Activated naive CD4-positive, alpha-beta T cell treated with anti-CD3 and anti-CD28 coated beads, Interleukin-2, amount 10 ng/mL, durations not matched to agents 7 days and 5 days (primary cell): Measurements from ENCODE around the gene SYTL1.

Source experiments
- CTCF ChIA-PET: fragments of 350-600 bp; sonication (Branson Sonifier 250); formaldehyde crosslinking; loops from one replicate; lab custom pipeline; 2021; ENCODE audit warnings: antibody characterized with exemption; lab: Charles Lee
- DNase-seq: peaks from one replicate; pipeline ENCODE4 v3.0.0-alpha.2; 2020
- H3K27ac Mint-ChIP-seq: one replicate; pipeline ENCODE4 v1.8.0; 2021; ENCODE audit warnings: mild to moderate bottlenecking, moderate library complexity, mixed read lengths
- H3K27me3 Mint-ChIP-seq: one replicate; pipeline ENCODE4 v1.8.0; 2021; ENCODE audit warnings: mild to moderate bottlenecking, mixed read lengths
- H3K36me3 Mint-ChIP-seq: one replicate; pipeline ENCODE4 v1.8.0; 2021; ENCODE audit warnings: mixed read lengths
- H3K4me1 Mint-ChIP-seq: one replicate; pipeline ENCODE4 v1.8.0; 2021; ENCODE audit warnings: mixed read lengths
- H3K4me3 Mint-ChIP-seq: one replicate; pipeline ENCODE4 v1.8.0; 2021; ENCODE audit warnings: mild to moderate bottlenecking, moderate library complexity, mixed read lengths
- H3K9me3 Mint-ChIP-seq: one replicate; pipeline ENCODE4 v1.8.0; 2021; ENCODE audit warnings: mixed read lengths

Gene SYTL1

DNA sequence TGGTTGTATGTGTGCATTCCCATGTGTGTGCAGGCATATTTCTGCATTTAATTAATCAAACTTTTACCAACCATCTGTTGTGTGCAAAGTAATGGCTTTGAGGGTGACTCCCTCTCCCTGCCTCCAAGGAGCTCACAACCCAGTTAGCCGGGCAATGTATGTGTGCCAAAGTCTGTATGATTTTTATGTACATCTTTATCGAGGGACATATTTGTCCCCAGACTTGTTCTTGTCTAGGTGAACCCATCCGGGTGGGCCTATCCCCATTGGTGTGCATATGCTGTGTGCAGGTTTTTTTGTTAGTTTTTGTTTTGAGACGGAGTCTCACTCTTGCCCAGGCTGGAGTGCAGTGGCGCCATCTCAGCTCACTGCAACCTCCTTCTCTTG is 1.8 kb downstream of the SYTL1 start:
- Mint-ChIP-seq H3K36me3 (peaks cover 43% of the 10 kb centered on the region), H3K4me1 (peaks cover 65% of the 10 kb centered on the region), H3K27ac (peak overlapping the region; percentile 90), H3K4me3 (peak overlapping the region; percentile 90), H3K9me3 (no peaks in the 10 kb centered on the region), H3K27me3 (no peaks in the 10 kb centered on the region)
- CTCF ChIA-PET, result interaction anchor here (1.0 to 2.8 kb wide), 4 partner anchors 11 to 319 kb away, joined by 3 to 26 read pairs (median 4); partner anchors contain the start of gene MAP3K6
- peak; percentile 46 for DNase-seq

- peak overlapping the region; percentile 33 for H3K27ac Mint-ChIP-seq
- DNase-seq, result no peak
- peaks cover 40% of the 10 kb centered on the region for H3K36me3 Mint-ChIP-seq
- H3K27me3 Mint-ChIP-seq, result no peaks in the 10 kb centered on the region
- H3K4me3 Mint-ChIP-seq, result no peak overlapping the region
- H3K9me3 Mint-ChIP-seq, result no peaks in the 10 kb centered on the region
- CTCF ChIA-PET, result interaction anchor here (0.7 to 2.2 kb wide), 7 partner anchors 11 to 42 kb away, joined by 3 to 8 read pairs (median 4); partner anchors contain the start of gene MAP3K6
- H3K4me1 Mint-ChIP-seq, result peaks cover 57% of the 10 kb centered on the region
These were observed 3.5 kb downstream of the SYTL1 start for GRCh38 chr1:27345272-27345671.

DNA sequence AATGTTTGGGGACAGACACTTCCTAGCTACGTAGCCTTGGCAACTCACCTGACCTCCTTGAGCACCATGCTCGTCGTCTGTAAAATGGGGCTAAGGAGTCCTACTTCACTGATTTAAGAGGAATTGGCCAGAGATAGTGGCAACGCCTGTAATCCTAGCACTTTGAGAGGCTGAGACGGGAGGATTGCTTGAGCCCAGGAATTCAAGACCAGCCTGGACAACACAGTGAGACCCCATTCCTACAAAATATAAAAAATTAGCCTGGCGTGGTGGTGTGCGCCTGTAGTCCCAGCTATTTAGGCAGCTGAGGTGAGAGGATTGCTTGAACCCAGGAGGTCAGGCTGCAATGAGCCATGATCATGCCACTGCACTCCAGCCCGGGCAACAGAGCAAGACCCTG is 4.5 kb downstream of the SYTL1 start:
- Mint-ChIP-seq H3K27ac (no peak overlapping the region), H3K27me3 (no peaks in the 10 kb centered on the region), H3K4me1 (peaks cover 48% of the 10 kb centered on the region), H3K9me3 (no peaks in the 10 kb centered on the region), H3K36me3 (peaks cover 43% of the 10 kb centered on the region), H3K4me3 (no peak overlapping the region)
- CTCF ChIA-PET, result interaction anchor here (1.0 to 2.2 kb wide), 3 partner anchors 9 to 41 kb away, joined by 4 to 10 read pairs (median 5); no protein-coding TSS in a partner anchor
- no peak for DNase-seq

GRCh38 chr1:27346991-27347624 is 5.3 kb downstream of the SYTL1 start:
- CTCF ChIA-PET, result interaction anchor here (1.4 kb wide), 1 partner anchor 10 kb away, joined by 10 read pairs; no protein-coding TSS in a partner anchor
- Mint-ChIP-seq H3K27ac (peak overlapping the region; percentile 24), H3K27me3 (no peaks in the 10 kb centered on the region), H3K9me3 (no peaks in the 10 kb centered on the region), H3K4me3 (no peak overlapping the region), H3K36me3 (peaks cover 42% of the 10 kb centered on the region), H3K4me1 (peaks cover 42% of the 10 kb centered on the region)
- no peak for DNase-seq

- H3K36me3 Mint-ChIP-seq, result peaks cover 30% of the 10 kb centered on the region
- peak overlapping the region; percentile 33 for H3K27ac Mint-ChIP-seq
- peak; percentile 59 for DNase-seq
- no peaks in the 10 kb centered on the region for H3K9me3 Mint-ChIP-seq
- H3K27me3 Mint-ChIP-seq, result no peaks in the 10 kb centered on the region
- peaks cover 28% of the 10 kb centered on the region for H3K4me1 Mint-ChIP-seq
- CTCF ChIA-PET, result interaction anchor here (0.9 to 1.7 kb wide), 4 partner anchors 8 to 26 kb away, joined by 3 to 4 read pairs (median 3); partner anchors contain the start of gene MAP3K6
- peak overlapping the region; percentile 31 for H3K4me3 Mint-ChIP-seq
These were observed 7.3 kb downstream of the SYTL1 start for GRCh38 chr1:27348861-27349783.

- CTCF ChIA-PET, result interaction anchor here (0.9 to 1.7 kb wide), 3 partner anchors 16 to 27 kb away, joined by 3 read pairs; partner anchors contain the start of gene MAP3K6
- no peak for DNase-seq
- Mint-ChIP-seq H3K27me3 (no peaks in the 10 kb centered on the region), H3K27ac (no peak overlapping the region), H3K4me1 (peaks cover 22% of the 10 kb centered on the region), H3K36me3 (peaks cover 27% of the 10 kb centered on the region), H3K9me3 (no peaks in the 10 kb centered on the region), H3K4me3 (no peak overlapping the region)
These were observed 8.2 kb downstream of the SYTL1 start for GRCh38 chr1:27349784-27350662.

- no peak overlapping the region for H3K27ac Mint-ChIP-seq
- no peaks in the 10 kb centered on the region for H3K9me3 Mint-ChIP-seq
- no peaks in the 10 kb centered on the region for H3K27me3 Mint-ChIP-seq
- peaks cover 22% of the 10 kb centered on the region for H3K4me1 Mint-ChIP-seq
- no peak overlapping the region for H3K4me3 Mint-ChIP-seq
- CTCF ChIA-PET, result no interaction called here
- peaks cover 22% of the 10 kb centered on the region for H3K36me3 Mint-ChIP-seq
- no peak for DNase-seq
These were observed 9.1 kb downstream of the SYTL1 start for GRCh38 chr1:27350663-27351540.

DNA sequence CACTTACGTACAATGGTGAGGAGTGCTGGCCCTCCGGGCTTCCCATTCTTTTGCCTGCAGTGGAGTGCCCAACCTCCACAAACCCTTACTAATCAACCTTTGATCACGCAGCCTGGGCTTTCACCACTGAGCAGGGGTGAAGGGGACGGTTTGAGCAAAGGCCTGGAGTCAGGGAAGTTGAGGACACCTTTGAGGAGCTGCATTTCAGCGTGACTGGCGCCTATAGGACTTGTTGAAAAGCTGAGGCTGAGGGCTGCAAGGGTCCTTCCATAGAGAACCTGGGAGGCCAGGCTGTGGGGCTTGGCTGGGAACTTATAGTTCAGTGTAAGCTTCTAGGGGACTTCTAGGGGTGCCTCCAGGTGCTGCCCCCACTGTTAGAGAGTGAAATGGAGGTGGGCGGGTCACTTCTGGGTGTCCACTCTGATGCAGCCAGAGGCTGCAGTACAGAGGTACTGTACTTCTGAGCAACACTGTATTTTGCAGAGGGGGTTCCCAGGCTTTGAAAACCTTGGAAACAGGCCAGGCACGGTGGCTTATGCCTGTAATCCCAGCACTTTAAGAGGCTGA is 9.8 kb downstream of the SYTL1 start:
- no peak for DNase-seq
- H3K9me3 Mint-ChIP-seq, result no peaks in the 10 kb centered on the region
- H3K36me3 Mint-ChIP-seq, result peaks cover 17% of the 10 kb centered on the region
- no peak overlapping the region for H3K4me3 Mint-ChIP-seq
- H3K27ac Mint-ChIP-seq, result no peak overlapping the region
- CTCF ChIA-PET, result no interaction called here
- H3K27me3 Mint-ChIP-seq, result no peaks in the 10 kb centered on the region
- peaks cover 24% of the 10 kb centered on the region for H3K4me1 Mint-ChIP-seq

- Mint-ChIP-seq H3K4me1 (peaks cover 31% of the 10 kb centered on the region), H3K9me3 (no peaks in the 10 kb centered on the region), H3K27me3 (peaks cover 10% of the 10 kb centered on the region), H3K36me3 (peaks cover 10% of the 10 kb centered on the region), H3K27ac (no peak overlapping the region), H3K4me3 (no peak overlapping the region)
- CTCF ChIA-PET, result interaction anchor here (0.8 to 8.0 kb wide), 3 partner anchors 16 to 51 kb away, joined by 3 to 96 read pairs (median 6); partner anchors contain the start of gene MAP3K6
- DNase-seq, result no peak
These were observed 11.3 kb downstream of the SYTL1 start for GRCh38 chr1:27353166-27353565.

DNA sequence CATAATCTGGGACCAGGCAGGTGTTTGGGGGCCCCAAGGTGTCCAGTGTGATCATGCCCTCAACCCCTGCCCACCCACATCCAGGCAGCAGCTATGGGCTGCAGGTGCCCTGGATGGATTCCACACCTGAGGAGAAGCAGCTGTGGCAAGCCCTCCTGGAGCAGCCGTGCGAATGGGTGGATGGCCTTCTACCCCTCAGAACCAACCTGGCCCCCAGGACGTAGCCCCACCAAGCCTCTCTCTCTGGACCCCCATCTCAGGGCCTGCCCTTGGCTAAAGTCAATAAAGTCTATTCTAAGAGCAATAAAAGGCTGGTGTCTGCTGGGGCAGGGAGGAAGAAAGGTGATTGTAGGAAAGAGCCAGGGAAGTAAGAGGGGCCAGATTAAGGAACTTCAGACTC is 11.8 kb downstream of the SYTL1 start:
- Mint-ChIP-seq H3K36me3 (peaks cover 10% of the 10 kb centered on the region), H3K27me3 (peaks cover 15% of the 10 kb centered on the region), H3K27ac (no peak overlapping the region), H3K9me3 (no peaks in the 10 kb centered on the region), H3K4me1 (peaks cover 31% of the 10 kb centered on the region), H3K4me3 (no peak overlapping the region)
- CTCF ChIA-PET, result interaction anchor here (0.8 to 8.0 kb wide), 4 partner anchors 15 to 42 kb away, joined by 3 to 96 read pairs (median 26); partner anchors contain the start of gene MAP3K6
- no peak for DNase-seq

DNA sequence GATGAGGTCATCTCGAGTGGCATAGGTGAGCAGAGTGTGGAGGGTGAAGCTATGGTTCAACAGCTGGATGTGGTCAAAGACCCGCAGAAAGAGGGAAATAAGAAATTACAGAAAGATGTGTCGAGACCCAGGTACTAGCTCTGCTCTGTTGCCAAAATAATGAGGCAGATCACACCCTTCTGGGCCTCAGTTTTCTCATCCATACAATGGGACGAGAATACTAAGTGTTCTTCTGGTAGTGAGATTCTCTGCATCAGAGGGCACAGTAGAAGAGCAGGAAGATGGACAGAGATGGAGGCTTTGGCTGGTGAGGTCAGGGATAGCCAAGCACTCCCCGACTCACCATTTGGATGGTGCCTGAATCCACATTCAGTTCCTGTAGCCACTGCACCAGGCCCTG is 13.9 kb downstream of the SYTL1 start:
- Mint-ChIP-seq H3K27ac (peak overlapping the region; percentile 72), H3K4me1 (peaks cover 39% of the 10 kb centered on the region), H3K36me3 (peaks cover 5% of the 10 kb centered on the region), H3K27me3 (peaks cover 31% of the 10 kb centered on the region), H3K4me3 (peak overlapping the region; percentile 67), H3K9me3 (no peaks in the 10 kb centered on the region)
- CTCF ChIA-PET, result interaction anchor here (1.5 to 8.0 kb wide), 7 partner anchors 10 to 55 kb away, joined by 4 to 96 read pairs (median 25); partner anchors contain the start of gene MAP3K6
- no peak for DNase-seq

DNA sequence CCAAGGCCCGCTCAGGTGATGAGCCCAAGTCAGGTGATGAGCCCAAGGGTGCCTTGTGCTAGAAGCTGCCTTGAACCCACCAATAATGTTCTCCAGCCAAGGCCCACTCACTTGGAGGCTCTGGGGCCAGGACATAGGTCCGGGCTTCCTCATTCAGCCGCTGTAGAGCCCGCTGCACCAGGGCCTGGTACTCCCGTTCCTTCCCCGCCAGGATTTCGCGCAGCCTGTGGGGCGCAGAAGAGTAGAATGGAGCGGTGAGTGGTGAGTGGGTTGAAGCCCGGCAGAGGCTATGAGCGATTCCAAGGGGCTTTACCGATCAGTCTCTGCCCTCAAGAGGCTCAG is 14.4 kb downstream of the SYTL1 start:
- no peak for DNase-seq
- CTCF ChIA-PET, result interaction anchor here (1.5 to 8.0 kb wide), 7 partner anchors 10 to 55 kb away, joined by 4 to 96 read pairs (median 25); partner anchors contain the start of gene MAP3K6
- H3K27ac Mint-ChIP-seq, result peak overlapping the region; percentile 72

More for the DNA sequence above, 14.4 kb downstream of the SYTL1 start:
- peaks cover 36% of the 10 kb centered on the region for H3K27me3 Mint-ChIP-seq
- H3K9me3 Mint-ChIP-seq, result no peaks in the 10 kb centered on the region
- peaks cover 40% of the 10 kb centered on the region for H3K4me1 Mint-ChIP-seq
- peaks cover 5% of the 10 kb centered on the region for H3K36me3 Mint-ChIP-seq
- peak overlapping the region; percentile 67 for H3K4me3 Mint-ChIP-seq
